IMR-90 (cell line): ENCODE measurements around the gene CPNE4. TPM values are rescaled to one million over a fixed set of nuclear protein-coding genes. Genes with fewer than 3 reads are reported as not detected.

Experiments used
- ATAC-seq: fragments of 200-7000 bp; cut with Tn5 transposase; 2 replicates; pipeline ENCODE4 v1.9.1; 2020; ENCODE audit warnings: low read depth, mild to moderate bottlenecking, moderate library complexity
- BruUV-seq: library from RNA; stranded (reverse); fragments of 400-500 nt; replicated peaks from 2 replicates; lab custom pipeline; 2021; lab: Mats Ljungman, UMichigan
- CTCF ChIA-PET: fragments of 300-600 bp; formaldehyde crosslinking; extraction: SDS; loops from one replicate; lab custom pipeline; 2021; ENCODE audit warnings: antibody characterized with exemption; lab: Yijun Ruan, JAX
- POLR2A ChIA-PET: fragments of 300-600 bp; sonication (Branson Sonifier 250); formaldehyde crosslinking; loops from one replicate; lab custom pipeline; 2022; ENCODE audit warnings: antibody characterized with exemption; ENCODE audit not compliant: unreplicated experiment; lab: Charles Lee
- DNase-seq: peaks from one replicate; pipeline ENCODE4 v3.0.0; 2013
- H2AFZ ChIP-seq: replicated peaks from 2 replicates; pipeline ENCODE3; 2013; ENCODE audit warnings: low read length, mild to moderate bottlenecking; ENCODE audit not compliant: poor library complexity
- H2AK5ac ChIP-seq: 2 replicates; pipeline ENCODE4 v1.6.1; 2013; ENCODE audit warnings: low read depth, low read length, inconsistent platforms
- H2AK9ac ChIP-seq: replicated peaks from 2 replicates; pipeline ENCODE3; 2013; ENCODE audit warnings: mild to moderate bottlenecking, low read depth, low read length, moderate library complexity; ENCODE audit not compliant: poor library complexity
- H2BK120ac ChIP-seq: 2 replicates; pipeline ENCODE4 v1.6.1; 2013; ENCODE audit warnings: low read depth, low read length, inconsistent platforms
- H2BK15ac ChIP-seq: 3 replicates; pipeline ENCODE4 v1.6.1; 2013; ENCODE audit warnings: low read depth, low read length, inconsistent platforms
- H2BK20ac ChIP-seq: 2 replicates; pipeline ENCODE4 v1.6.1; 2013; ENCODE audit warnings: low read depth, mild to moderate bottlenecking, inconsistent platforms, low read length, moderate library complexity
- H2BK5ac ChIP-seq: 2 replicates; pipeline ENCODE4 v1.6.1; 2013; ENCODE audit warnings: mild to moderate bottlenecking, low read depth, low read length, inconsistent platforms; ENCODE audit not compliant: poor library complexity, severe bottlenecking
- H3K14ac ChIP-seq: replicated peaks from 2 replicates; pipeline ENCODE4 v1.6.1; 2013; ENCODE audit warnings: low read depth, low read length, inconsistent platforms
- H3K18ac ChIP-seq: 2 replicates; pipeline ENCODE4 v1.6.1; 2013; ENCODE audit warnings: low read depth, low read length, control low read depth
- H3K23ac ChIP-seq: 2 replicates; pipeline ENCODE4 v1.6.1; 2013; ENCODE audit warnings: low read depth, low read length, inconsistent platforms
- H3K27ac ChIP-seq: 2 replicates; pipeline ENCODE4 v1.5.1; 2013; ENCODE audit warnings: mild to moderate bottlenecking, control low read depth, low read length; ENCODE audit not compliant: insufficient read depth
- H3K27me3 ChIP-seq: 2 replicates; pipeline ENCODE4 v1.6.1; 2013; ENCODE audit warnings: low read length; ENCODE audit not compliant: control insufficient read depth, insufficient read depth
- H3K36me3 ChIP-seq: 2 replicates; pipeline ENCODE4 v1.6.1; 2013; ENCODE audit warnings: low read length, mixed read lengths; ENCODE audit not compliant: control insufficient read depth, insufficient read depth
- H3K4ac ChIP-seq: 2 replicates; pipeline ENCODE4 v1.6.1; 2013; ENCODE audit warnings: low read depth, low read length, inconsistent platforms
- H3K4me1 ChIP-seq: 2 replicates; pipeline ENCODE4 v1.6.1; 2013; ENCODE audit warnings: low read length, mixed read lengths; ENCODE audit not compliant: control insufficient read depth, insufficient read depth
- H3K4me2 ChIP-seq: 2 replicates; pipeline ENCODE4 v1.6.1; 2013; ENCODE audit warnings: low read depth, mild to moderate bottlenecking, control low read depth, low read length, moderate library complexity
- H3K4me3 ChIP-seq: 2 replicates; pipeline ENCODE4 v1.5.1; 2013; ENCODE audit warnings: low read depth, mild to moderate bottlenecking, control low read depth, low read length, moderate library complexity; ENCODE audit not compliant: insufficient read depth
- H3K56ac ChIP-seq: 2 replicates; pipeline ENCODE4 v1.6.1; 2013; ENCODE audit warnings: low read length, inconsistent platforms; ENCODE audit not compliant: insufficient read depth; ENCODE audit errors: extremely low read depth
- H3K79me1 ChIP-seq, 2 experiments: 2 replicates each; pipeline ENCODE4 v1.6.1; 2013; ENCODE audit warnings: low read length in 2 of 2, inconsistent platforms in 1 of 2, low read depth in 1 of 2
- H3K9ac ChIP-seq: 2 replicates; pipeline ENCODE4 v1.6.1; 2013; ENCODE audit warnings: low read depth, low read length, control low read depth
- H3K9me1 ChIP-seq: 2 replicates; pipeline ENCODE4 v1.6.1; 2013; ENCODE audit warnings: low read length, inconsistent platforms; ENCODE audit not compliant: insufficient read depth
- H3K9me3 ChIP-seq: 2 replicates; pipeline ENCODE4 v1.6.1; 2013; ENCODE audit warnings: low read length; ENCODE audit not compliant: control insufficient read depth, insufficient read depth
- H4K20me1 ChIP-seq: 2 replicates; pipeline ENCODE4 v1.6.1; 2013; ENCODE audit warnings: low read length, inconsistent platforms; ENCODE audit not compliant: insufficient read depth
- H4K5ac ChIP-seq: 2 replicates; pipeline ENCODE4 v1.6.1; 2013; ENCODE audit warnings: mild to moderate bottlenecking, low read depth, low read length, control low read depth
- H4K8ac ChIP-seq, 2 experiments: 2 replicates each; pipeline ENCODE4 v1.6.1; 2013; ENCODE audit warnings: low read depth in 2 of 2, low read length in 2 of 2, control low read depth in 1 of 2, inconsistent platforms in 1 of 2
- H4K91ac ChIP-seq: 2 replicates; pipeline ENCODE4 v1.6.1; 2013; ENCODE audit warnings: low read depth, low read length, inconsistent platforms; ENCODE audit not compliant: insufficient read depth
- BHLHE40 ChIP-seq: fragments of 150-350 bp; IDR thresholded peaks from 2 replicates; pipeline ENCODE4 v1.6.1; 2016; ENCODE audit warnings: mild to moderate bottlenecking, low read depth, low read length
- CEBPB ChIP-seq: IDR thresholded peaks from 2 replicates; pipeline ENCODE4 v1.6.1; 2012; ENCODE audit warnings: low read depth, low read length, improper control_type of control experiment
- CHD1 ChIP-seq: IDR thresholded peaks from 2 replicates; pipeline ENCODE4 v1.6.1; 2012; ENCODE audit warnings: low read depth, low read length, improper control_type of control experiment
- FOS ChIP-seq: fragments of 150-350 bp; IDR thresholded peaks from 2 replicates; pipeline ENCODE4 v1.6.1; 2016; ENCODE audit warnings: low read depth, low read length
- MAFK ChIP-seq: IDR thresholded peaks from 2 replicates; pipeline ENCODE4 v1.6.1; 2012; ENCODE audit warnings: low read depth, low read length, improper control_type of control experiment
- MAZ ChIP-seq: IDR thresholded peaks from 2 replicates; pipeline ENCODE4 v1.6.1; 2012; ENCODE audit warnings: low read depth, mild to moderate bottlenecking, low read length, improper control_type of control experiment, moderate library complexity, borderline replicate concordance
- MXI1 ChIP-seq: IDR thresholded peaks from 2 replicates; pipeline ENCODE4 v1.6.1; 2012; ENCODE audit warnings: low read depth, mild to moderate bottlenecking, low read length, moderate library complexity, borderline replicate concordance
- RAD21 ChIP-seq: IDR thresholded peaks from 2 replicates; pipeline ENCODE4 v1.6.1; 2012; ENCODE audit warnings: low read length, improper control_type of control experiment
- RCOR1 ChIP-seq: IDR thresholded peaks from 2 replicates; pipeline ENCODE4 v1.6.1; 2012; ENCODE audit warnings: mild to moderate bottlenecking, low read length, improper control_type of control experiment; ENCODE audit not compliant: insufficient replicate concordance
- RFX5 ChIP-seq: IDR thresholded peaks from 2 replicates; pipeline ENCODE4 v1.8.0; 2012; ENCODE audit warnings: low read depth, mild to moderate bottlenecking, low read length, moderate library complexity
- SMC3 ChIP-seq: fragments of 150-350 bp; IDR thresholded peaks from 2 replicates; pipeline ENCODE4 v1.6.1; 2016; ENCODE audit warnings: low read depth, mild to moderate bottlenecking, antibody characterized with exemption, low read length, moderate library complexity
- WGBS, 2 experiments: methylation state at CpG; one replicate each; pipeline versions ENCODE4 v1.1.5 to v1.1.7; 2013; ENCODE audit warnings: missing lambda C conversion rate in 2 of 2; ENCODE audit not compliant: insufficient read length in 1 of 2; ENCODE audit errors: extremely low coverage in 2 of 2; 5-methylcytosine and 5-hydroxymethylcytosine counted together
- dilution Hi-C: fragments of 300-500 bp; cut with HindIII; formaldehyde crosslinking; loops from one replicate; pipeline ENCODE4 v1.14.3; 2018; ENCODE audit warnings: low sequenced_read_pairs; ENCODE audit not compliant: unreplicated experiment
- in situ Hi-C: fragments of 300-500 bp; cut with MboI; formaldehyde crosslinking; loops from 3 replicates; pipeline ENCODE4 v1.14.3; 2019; ENCODE audit warnings: low sequenced_read_pairs, inconsistent platforms, mixed read lengths
- intact Hi-C: fragments of 100-400 bp; cut with micrococcal nuclease; formaldehyde crosslinking; loops from 2 replicates; pipeline ENCODE4 v1.10.0; 2022
- polyA plus RNA-seq, 3 experiments: library from polyadenylated mRNA; depleted of rRNA; stranded (reverse); fragments of >200 nt; gene quantifications; 2 replicates each; pipeline ENCODE4 v1.2.3, GENCODE V29; 2012; ENCODE audit warnings: low replicate concordance in 1 of 3
- total RNA-seq: library from RNA; depleted of rRNA; stranded (reverse); fragments of >200 nt; gene quantifications from 2 replicates; pipeline ENCODE4 v1.2.3, GENCODE V29; 2012
- TF ChIP-seq, protein P1 (sequence below): fragments of 150-350 bp; IDR thresholded peaks from 2 replicates; pipeline ENCODE4 v1.6.1; 2017; ENCODE audit warnings: mild to moderate bottlenecking, antibody characterized with exemption, low read length, low read depth
- TF ChIP-seq, protein P2 (sequence below): fragments of 150-350 bp; IDR thresholded peaks from 2 replicates; pipeline ENCODE4 v1.6.1; 2016; ENCODE audit warnings: low read depth, mild to moderate bottlenecking, low read length, moderate library complexity, borderline replicate concordance

Gene CPNE4
- total and polyA plus RNA-seq, 2 of the 4 experiments (the other 2 are of a cell fraction) = not detected

DNA sequence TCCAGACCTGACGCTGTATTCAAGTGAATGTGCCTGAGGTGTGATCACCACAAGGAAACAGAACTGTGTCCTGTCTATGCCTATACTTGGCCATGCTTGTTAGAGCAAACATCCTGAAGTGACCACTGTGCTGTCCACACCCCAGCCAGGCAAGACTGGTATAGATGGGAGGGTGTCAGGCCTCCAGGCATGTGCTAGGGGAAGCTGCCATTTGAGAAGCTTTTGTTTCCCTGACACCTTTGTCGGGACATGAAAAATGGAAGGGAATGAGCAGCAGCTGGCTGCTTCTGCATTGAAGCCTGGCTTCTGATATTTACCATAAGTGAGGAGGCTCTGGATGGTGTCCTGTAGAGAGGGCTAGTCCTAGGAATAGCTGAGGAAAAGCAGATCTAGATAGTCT lies 106.2 kb downstream of the CPNE4 start:
- no peaks in the 10 kb centered on the region for H4K20me1 ChIP-seq
- H3K4me2 ChIP-seq = no peak overlapping the region
- H3K27ac ChIP-seq = no peak overlapping the region
- 57% methylated on average over 1 of the region's 2 CpGs; no CpG with 5 or more reads in 1 of the 2 experiments for WGBS, 2 experiments
- ATAC-seq (no peak), DNase-seq (no peak)
- H3K79me1 ChIP-seq = no peaks in the 10 kb centered on the region
- H4K8ac ChIP-seq = no peak overlapping the region
- H3K4me1 ChIP-seq = no peaks in the 10 kb centered on the region
- H4K5ac ChIP-seq = no peak overlapping the region
- CTCF ChIA-PET = no interaction called here
- in situ Hi-C loops (no loop called here), intact Hi-C loops (no loop called here), dilution Hi-C loops (no loop called here)
- H2AFZ ChIP-seq = peak overlapping the region; percentile 4
- no peak overlapping the region for H2BK20ac ChIP-seq
- POLR2A ChIA-PET = no interaction called here
- no peak overlapping the region for H3K23ac ChIP-seq
- no peak overlapping the region for H4K91ac ChIP-seq
- H3K4me3 ChIP-seq = no peak overlapping the region
- H3K56ac ChIP-seq = no peak overlapping the region
- no peaks in the 10 kb centered on the region for H3K9me1 ChIP-seq
- H3K14ac ChIP-seq = no peak overlapping the region
- H2BK15ac ChIP-seq = no peak overlapping the region
- no peak for TF ChIP-seq MAZ
- TF ChIP-seq CHD1 = no peak
- no peak for TF ChIP-seq SMC3
- TF ChIP-seq RAD21 = no peak
- TF ChIP-seq RFX5 = no peak
- TF ChIP-seq, protein P1, sequence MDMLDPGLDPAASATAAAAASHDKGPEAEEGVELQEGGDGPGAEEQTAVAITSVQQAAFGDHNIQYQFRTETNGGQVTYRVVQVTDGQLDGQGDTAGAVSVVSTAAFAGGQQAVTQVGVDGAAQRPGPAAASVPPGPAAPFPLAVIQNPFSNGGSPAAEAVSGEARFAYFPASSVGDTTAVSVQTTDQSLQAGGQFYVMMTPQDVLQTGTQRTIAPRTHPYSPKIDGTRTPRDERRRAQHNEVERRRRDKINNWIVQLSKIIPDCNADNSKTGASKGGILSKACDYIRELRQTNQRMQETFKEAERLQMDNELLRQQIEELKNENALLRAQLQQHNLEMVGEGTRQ = no peak
- TF ChIP-seq, protein P2, sequence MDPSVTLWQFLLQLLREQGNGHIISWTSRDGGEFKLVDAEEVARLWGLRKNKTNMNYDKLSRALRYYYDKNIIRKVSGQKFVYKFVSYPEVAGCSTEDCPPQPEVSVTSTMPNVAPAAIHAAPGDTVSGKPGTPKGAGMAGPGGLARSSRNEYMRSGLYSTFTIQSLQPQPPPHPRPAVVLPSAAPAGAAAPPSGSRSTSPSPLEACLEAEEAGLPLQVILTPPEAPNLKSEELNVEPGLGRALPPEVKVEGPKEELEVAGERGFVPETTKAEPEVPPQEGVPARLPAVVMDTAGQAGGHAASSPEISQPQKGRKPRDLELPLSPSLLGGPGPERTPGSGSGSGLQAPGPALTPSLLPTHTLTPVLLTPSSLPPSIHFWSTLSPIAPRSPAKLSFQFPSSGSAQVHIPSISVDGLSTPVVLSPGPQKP = no peak
- TF ChIP-seq FOS = no peak
- no peak for TF ChIP-seq MAFK
- TF ChIP-seq BHLHE40 = no peak
- no peak for TF ChIP-seq CEBPB
- TF ChIP-seq RCOR1 = no peak
- no peak for TF ChIP-seq MXI1
- no peak overlapping the region for H3K18ac ChIP-seq
- no peak overlapping the region for H2AK5ac ChIP-seq
- H3K27me3 ChIP-seq = no peaks in the 10 kb centered on the region
- no peak overlapping the region for H2BK5ac ChIP-seq
- no TSS peak for BruUV-seq
- H2BK120ac ChIP-seq = no peak overlapping the region
- H3K36me3 ChIP-seq = no peaks in the 10 kb centered on the region
- H3K9me3 ChIP-seq = no peaks in the 10 kb centered on the region
- H3K4ac ChIP-seq = no peak overlapping the region
- no peak overlapping the region for H3K9ac ChIP-seq
- no peak overlapping the region for H2AK9ac ChIP-seq
